Bronchial epithelial cell (primary cell): ENCODE data around the gene STK39. TPM values are rescaled to one million over a fixed set of nuclear protein-coding genes. Genes with fewer than 3 reads are reported as not detected.
"Not testable (repeated sequence)": the region's sequence is repeated elsewhere in the genome, so short reads cannot be mapped to it uniquely, and the experiment has no call there.

Source experiments
- DNase-seq: peaks from one replicate; pipeline ENCODE4 v3.0.0-alpha.2; 2010; ENCODE audit warnings: low read depth
- FAIRE-seq: peaks from 2 replicates; lab custom pipeline; 2011; peaks lifted over from hg19 to GRCh38; lab: Jason Lieb, UNC
- H3K27me3 ChIP-seq: 2 replicates; pipeline ENCODE4 v1.5.1; 2011; ENCODE audit warnings: low read length; ENCODE audit not compliant: control insufficient read depth, insufficient read depth
- H3K36me3 ChIP-seq: 2 replicates; pipeline ENCODE4 v1.5.1; 2011; ENCODE audit warnings: low read length; ENCODE audit not compliant: control insufficient read depth, insufficient read depth
- H3K4me3 ChIP-seq: 2 replicates; pipeline ENCODE4 v1.5.1; 2011; ENCODE audit warnings: mild to moderate bottlenecking, low read depth, low read length, control low read depth
- CTCF ChIP-seq: IDR thresholded peaks from 2 replicates; pipeline ENCODE4 v1.5.1; 2011; ENCODE audit warnings: mild to moderate bottlenecking, moderate library complexity, low read length, control low read depth, inconsistent platforms; ENCODE audit not compliant: insufficient read depth, severe bottlenecking
- total RNA-seq: library from RNA; depleted of rRNA; stranded (reverse); fragments of >200 nt; gene quantifications from 2 replicates; pipeline ENCODE4 v1.2.1, GENCODE V29; 2014

STK39 gene
- total RNA-seq, 1 donor from 2014 or later = 20.3 TPM

GRCh38 chr2:168090366-168091135 is 156.8 kb downstream of the STK39 start:
- FAIRE-seq (peak; percentile 28), DNase-seq (no peak)
- H3K4me3 ChIP-seq = no peak overlapping the region
- no peaks in the 10 kb centered on the region for H3K36me3 ChIP-seq
- no peaks in the 10 kb centered on the region for H3K27me3 ChIP-seq
- TF ChIP-seq CTCF = no peak

GRCh38 chr2:168089200-168089599 is 158.2 kb downstream of the STK39 start:
- TF ChIP-seq CTCF = no peak
- no peak for DNase-seq
- H3K36me3 ChIP-seq = no peaks in the 10 kb centered on the region
- FAIRE-seq = no peak
- no peaks in the 10 kb centered on the region for H3K27me3 ChIP-seq
- H3K4me3 ChIP-seq = no peak overlapping the region

GRCh38 chr2:168087401-168087800 is 160.0 kb downstream of the STK39 start:
- Histone ChIP-seq H3K4me3 (no peak overlapping the region), H3K36me3 (no peaks in the 10 kb centered on the region), H3K27me3 (no peaks in the 10 kb centered on the region)
- DNase-seq = no peak
- no peak for TF ChIP-seq CTCF
- no peak for FAIRE-seq

- H3K27me3 ChIP-seq = no peaks in the 10 kb centered on the region
- no peak for TF ChIP-seq CTCF
- no peak overlapping the region for H3K4me3 ChIP-seq
- no peaks in the 10 kb centered on the region for H3K36me3 ChIP-seq
- DNase-seq (no peak), FAIRE-seq (peak; percentile 18)
These were observed 160.5 kb downstream of the STK39 start for GRCh38 chr2:168086851-168087250.

GRCh38 chr2:168085801-168086361 is 161.5 kb downstream of the STK39 start:
- Histone ChIP-seq H3K4me3 (no peak overlapping the region), H3K36me3 (no peaks in the 10 kb centered on the region), H3K27me3 (no peaks in the 10 kb centered on the region)
- no peak for TF ChIP-seq CTCF
- DNase-seq = no peak
- no peak for FAIRE-seq

- TF ChIP-seq CTCF = no peak
- H3K27me3 ChIP-seq = no peaks in the 10 kb centered on the region
- no peak overlapping the region for H3K4me3 ChIP-seq
- DNase-seq (no peak), FAIRE-seq (no peak)
- H3K36me3 ChIP-seq = no peaks in the 10 kb centered on the region
These were observed 163.1 kb downstream of the STK39 start for GRCh38 chr2:168084288-168084687.

GRCh38 chr2:168081452-168081851 is 165.9 kb downstream of the STK39 start:
- H3K27me3 ChIP-seq, H3K4me3 ChIP-seq, FAIRE-seq, DNase-seq, H3K36me3 ChIP-seq: not testable (repeated sequence)
